Activated CD8-positive, alpha-beta T cell treated with anti-CD3 and anti-CD28 coated beads for 36 hours (primary cell): ENCODE data around the gene HBP1. TPM values are rescaled to one million over a fixed set of nuclear protein-coding genes. Genes with fewer than 3 reads are reported as not detected.

Experiments
- ATAC-seq: fragments of 200-7000 bp; cut with Tn5 transposase; one replicate; pipeline ENCODE4 v1.10.0; 2021; ENCODE audit warnings: mild to moderate bottlenecking, moderate library complexity
- CTCF ChIA-PET: fragments of 350-600 bp; sonication (Branson Sonifier 250); formaldehyde crosslinking; loops from one replicate; lab custom pipeline; 2021; ENCODE audit warnings: antibody characterized with exemption; lab: Charles Lee
- POLR2A ChIA-PET: fragments of 350-600 bp; sonication (Branson Sonifier 250); formaldehyde crosslinking; loops from one replicate; lab custom pipeline; 2021; ENCODE audit warnings: antibody characterized with exemption; lab: Charles Lee
- DNase-seq: peaks from one replicate; pipeline ENCODE4 v3.0.0-alpha.2; 2020
- H3K27ac Mint-ChIP-seq: one replicate; pipeline ENCODE4 v1.8.0; 2021; ENCODE audit warnings: mild to moderate bottlenecking, mixed read lengths
- H3K27me3 Mint-ChIP-seq: one replicate; pipeline ENCODE4 v1.8.0; 2021; ENCODE audit warnings: mixed read lengths
- H3K36me3 Mint-ChIP-seq: one replicate; pipeline ENCODE4 v1.8.0; 2021; ENCODE audit warnings: low read depth, mixed read lengths
- H3K4me1 Mint-ChIP-seq: one replicate; pipeline ENCODE4 v1.8.0; 2021; ENCODE audit warnings: low read depth, mixed read lengths
- H3K4me3 Mint-ChIP-seq: one replicate; pipeline ENCODE4 v1.8.0; 2021; ENCODE audit warnings: mild to moderate bottlenecking, moderate library complexity, mixed read lengths
- H3K9me3 Mint-ChIP-seq: one replicate; pipeline ENCODE4 v1.8.0; 2021; ENCODE audit warnings: mixed read lengths
- intact Hi-C: fragments of 100-400 bp; cut with micrococcal nuclease; formaldehyde crosslinking; loops from one replicate; pipeline ENCODE4 v1.10.0; 2022
- total RNA-seq, 2 experiments: library from RNA; stranded (reverse); gene quantifications; one replicate each; pipeline ENCODE4 v1.2.3, GENCODE V29; 2021
- TF ChIP-seq, protein P1 (sequence below): fragments of 200-600 bp; IDR thresholded peaks from one replicate; pipeline ENCODE4 v1.8.0; 2022; ENCODE audit warnings: antibody characterized with exemption, mild to moderate bottlenecking

HBP1 gene
- total RNA-seq, 2 experiments from 2014 or later, result 23.8 to 30.5 TPM

DNA sequence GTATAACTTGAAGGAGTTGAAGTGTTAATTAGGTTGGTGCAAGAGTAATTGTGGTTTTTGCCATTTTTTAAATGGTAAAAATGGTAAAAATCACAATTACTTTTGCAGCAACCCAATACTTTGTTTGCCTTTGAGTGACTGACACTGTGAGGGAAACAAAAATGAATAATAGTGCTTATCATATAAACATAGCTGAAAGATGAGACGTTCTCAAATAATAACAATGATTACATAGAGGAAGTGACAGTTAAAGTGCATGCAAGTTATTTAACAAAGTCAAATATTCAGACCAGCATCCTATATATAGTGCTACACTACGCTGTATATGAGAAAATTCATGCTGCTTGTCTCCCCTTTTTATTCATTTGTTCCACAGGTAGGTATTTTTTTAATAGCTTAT is 4.7 kb upstream of the HBP1 start:
- CTCF ChIA-PET, result interaction anchor here (1.0 to 1.9 kb wide), 2 partner anchors 12 to 13 kb away, joined by 3 to 4 read pairs; no protein-coding TSS in a partner anchor
- no peak overlapping the region for H3K4me3 Mint-ChIP-seq
- no peak for ATAC-seq

DNA sequence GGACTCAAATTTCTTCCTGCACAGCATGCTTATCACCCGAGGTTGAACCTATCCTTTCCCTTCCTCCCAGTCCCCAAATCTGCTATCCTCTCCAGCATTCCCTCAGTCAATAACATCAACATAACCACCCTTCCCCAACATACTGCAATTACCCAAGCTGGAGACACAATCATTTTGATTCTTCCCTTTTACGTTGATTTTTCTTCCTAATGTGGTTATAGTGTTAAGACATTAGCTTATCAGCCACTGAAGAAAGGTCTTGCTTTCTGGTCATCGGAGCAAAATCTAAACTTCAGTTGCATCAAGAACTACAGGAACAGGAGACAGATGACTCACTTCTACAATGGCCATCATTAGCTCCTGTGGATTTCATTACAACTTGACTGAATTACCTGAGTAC is 3.5 kb upstream of the HBP1 start:
- Mint-ChIP-seq H3K9me3 (no peaks in the 10 kb centered on the region), H3K27ac (no peak overlapping the region), H3K4me3 (no peak overlapping the region), H3K4me1 (peaks cover 3% of the 10 kb centered on the region), H3K36me3 (peaks cover 2% of the 10 kb centered on the region), H3K27me3 (no peaks in the 10 kb centered on the region)
- no peak for DNase-seq
- CTCF ChIA-PET, result interaction anchor here (1.3 to 2.6 kb wide), 5 partner anchors 9 to 372 kb away, joined by 3 to 8 read pairs (median 4); no protein-coding TSS in a partner anchor
- intact Hi-C loops, result loop anchor here (5.0 kb wide), 2 partner anchors 293 to 503 kb away; partner anchors contain the start of gene CCDC71L
- ATAC-seq, result no peak
- TF ChIP-seq, protein P1, sequence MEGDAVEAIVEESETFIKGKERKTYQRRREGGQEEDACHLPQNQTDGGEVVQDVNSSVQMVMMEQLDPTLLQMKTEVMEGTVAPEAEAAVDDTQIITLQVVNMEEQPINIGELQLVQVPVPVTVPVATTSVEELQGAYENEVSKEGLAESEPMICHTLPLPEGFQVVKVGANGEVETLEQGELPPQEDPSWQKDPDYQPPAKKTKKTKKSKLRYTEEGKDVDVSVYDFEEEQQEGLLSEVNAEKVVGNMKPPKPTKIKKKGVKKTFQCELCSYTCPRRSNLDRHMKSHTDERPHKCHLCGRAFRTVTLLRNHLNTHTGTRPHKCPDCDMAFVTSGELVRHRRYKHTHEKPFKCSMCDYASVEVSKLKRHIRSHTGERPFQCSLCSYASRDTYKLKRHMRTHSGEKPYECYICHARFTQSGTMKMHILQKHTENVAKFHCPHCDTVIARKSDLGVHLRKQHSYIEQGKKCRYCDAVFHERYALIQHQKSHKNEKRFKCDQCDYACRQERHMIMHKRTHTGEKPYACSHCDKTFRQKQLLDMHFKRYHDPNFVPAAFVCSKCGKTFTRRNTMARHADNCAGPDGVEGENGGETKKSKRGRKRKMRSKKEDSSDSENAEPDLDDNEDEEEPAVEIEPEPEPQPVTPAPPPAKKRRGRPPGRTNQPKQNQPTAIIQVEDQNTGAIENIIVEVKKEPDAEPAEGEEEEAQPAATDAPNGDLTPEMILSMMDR, result no peak
- POLR2A ChIA-PET, result interaction anchor here (1.3 to 2.1 kb wide), 3 partner anchors 12 to 15 kb away, joined by 3 to 7 read pairs (median 4); no protein-coding TSS in a partner anchor

More for the DNA sequence above, 4.7 kb upstream of the HBP1 start:
- Mint-ChIP-seq H3K36me3 (no peaks in the 10 kb centered on the region), H3K4me1 (peaks cover 3% of the 10 kb centered on the region), H3K27ac (no peak overlapping the region), H3K27me3 (no peaks in the 10 kb centered on the region), H3K9me3 (no peaks in the 10 kb centered on the region)
- intact Hi-C loops, result no loop called here
- TF ChIP-seq, protein P1, result no peak
- POLR2A ChIA-PET, result no interaction called here
- DNase-seq, result no peak

DNA sequence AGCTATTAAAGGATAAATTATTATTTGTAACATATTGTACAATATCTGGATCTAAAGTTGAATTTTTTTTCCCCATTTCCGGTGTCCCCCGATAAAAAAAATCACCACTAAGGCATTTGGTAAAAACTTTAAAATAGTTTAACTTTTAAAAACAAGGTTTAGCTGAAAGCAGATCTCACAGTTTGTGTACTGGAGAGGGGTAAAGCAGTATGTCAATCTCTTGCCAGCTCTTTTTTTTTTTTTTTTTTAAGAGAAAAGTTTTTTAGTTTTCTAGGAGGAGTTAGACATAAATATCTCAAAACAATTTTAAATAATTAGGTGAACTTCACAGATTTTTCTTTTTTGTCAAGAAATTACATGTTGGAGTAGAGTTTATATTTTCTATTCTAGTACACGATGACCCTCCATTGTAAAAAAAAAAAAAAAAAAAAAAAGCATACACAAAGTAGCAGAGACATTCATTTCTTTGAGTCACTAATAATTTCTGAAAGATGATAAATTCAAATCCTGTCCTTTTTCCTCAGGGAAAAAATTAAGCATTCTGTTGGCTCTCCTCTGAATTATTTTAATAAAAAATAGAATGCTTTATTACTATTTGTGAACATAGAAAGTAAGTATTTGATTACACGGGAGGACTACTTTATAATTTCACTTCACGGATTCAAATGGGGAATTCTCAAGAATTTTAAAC is 1.9 kb upstream of the HBP1 start:
- peaks cover 8% of the 10 kb centered on the region for H3K4me1 Mint-ChIP-seq
- POLR2A ChIA-PET, result interaction anchor here (1.5 to 3.6 kb wide), 4 partner anchors 14 to 724 kb away, joined by 3 to 17 read pairs (median 7); partner anchors contain the start of genes CBLL1 and DLD
- ATAC-seq, result no peak

DNA sequence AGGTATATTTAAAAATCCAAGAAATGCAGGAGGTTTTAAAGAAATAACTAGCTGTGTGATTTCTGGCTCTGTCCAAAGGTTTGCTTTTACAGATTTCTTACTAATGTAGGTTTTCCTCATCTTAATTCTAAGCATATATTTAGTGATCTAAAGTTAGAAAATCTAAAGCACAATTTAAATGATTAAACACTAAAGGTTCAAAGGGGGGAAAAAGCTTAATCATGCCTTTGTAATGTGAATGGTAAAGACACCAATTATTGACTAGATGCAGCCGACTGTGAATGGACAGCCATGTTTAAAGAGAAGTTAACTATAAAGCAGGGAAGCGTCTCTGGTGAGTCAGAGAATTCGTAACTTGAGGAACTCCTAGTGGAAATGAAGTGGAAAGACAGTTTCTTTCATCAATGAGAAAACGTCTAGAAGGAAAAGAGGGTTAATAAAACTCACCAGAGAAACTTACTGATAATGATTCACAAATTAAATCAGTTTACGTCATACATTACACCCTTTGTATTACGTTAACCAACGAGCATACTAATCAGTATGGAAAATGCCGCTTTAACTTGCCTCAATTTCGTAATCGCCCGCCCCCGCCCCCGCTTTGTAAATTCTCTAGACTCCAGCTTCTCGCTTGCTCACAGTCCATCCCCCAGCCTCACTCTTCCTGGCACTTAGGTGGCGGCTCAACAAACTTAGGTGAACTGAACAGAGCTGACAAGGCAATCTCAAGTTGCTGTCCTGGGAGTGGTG is 1.1 kb upstream of the HBP1 start:
- H3K4me3 Mint-ChIP-seq, result peak overlapping the region; percentile 90
- peaks cover 12% of the 10 kb centered on the region for H3K4me1 Mint-ChIP-seq
- H3K27ac Mint-ChIP-seq, result peak overlapping the region; percentile 99
- TF ChIP-seq, protein P1, result no peak
- H3K9me3 Mint-ChIP-seq, result no peaks in the 10 kb centered on the region
- POLR2A ChIA-PET, result interaction anchor here (0.6 to 3.6 kb wide), 11 partner anchors 11 to 883 kb away, joined by 3 to 23 read pairs (median 4); partner anchors contain the start of genes CBLL1, DLD and NAMPT
- intact Hi-C loops, result loop anchor here (5.0 kb wide), 2 partner anchors 295 to 505 kb away; partner anchors contain the start of gene CCDC71L
- H3K36me3 Mint-ChIP-seq, result peaks cover 6% of the 10 kb centered on the region
- DNase-seq, result peak; percentile 88
- peak; percentile 3 for ATAC-seq
- no peaks in the 10 kb centered on the region for H3K27me3 Mint-ChIP-seq
- CTCF ChIA-PET, result interaction anchor here (0.6 to 1.7 kb wide), 5 partner anchors 15 to 544 kb away, joined by 3 to 4 read pairs (median 3); no protein-coding TSS in a partner anchor

More for the DNA sequence above, 1.9 kb upstream of the HBP1 start:
- Mint-ChIP-seq H3K27me3 (no peaks in the 10 kb centered on the region), H3K36me3 (peaks cover 6% of the 10 kb centered on the region), H3K9me3 (no peaks in the 10 kb centered on the region), H3K4me3 (peak overlapping the region; percentile 90), H3K27ac (peak overlapping the region; percentile 99)
- CTCF ChIA-PET, result interaction anchor here (0.7 to 2.6 kb wide), 4 partner anchors 14 to 545 kb away, joined by 3 to 8 read pairs (median 4); no protein-coding TSS in a partner anchor
- no peak for DNase-seq
- intact Hi-C loops, result loop anchor here (5.0 kb wide), 2 partner anchors 295 to 505 kb away; partner anchors contain the start of gene CCDC71L
- TF ChIP-seq, protein P1, result no peak
